SW 1271 (cell line): ENCODE data around the gene DAB2IP.

Experiments used
- DNase-seq, 2 experiments: peaks; one replicate each; lab custom pipeline; 2025; lab: John Stamatoyannopoulos, UW

The DAB2IP gene

DNA sequence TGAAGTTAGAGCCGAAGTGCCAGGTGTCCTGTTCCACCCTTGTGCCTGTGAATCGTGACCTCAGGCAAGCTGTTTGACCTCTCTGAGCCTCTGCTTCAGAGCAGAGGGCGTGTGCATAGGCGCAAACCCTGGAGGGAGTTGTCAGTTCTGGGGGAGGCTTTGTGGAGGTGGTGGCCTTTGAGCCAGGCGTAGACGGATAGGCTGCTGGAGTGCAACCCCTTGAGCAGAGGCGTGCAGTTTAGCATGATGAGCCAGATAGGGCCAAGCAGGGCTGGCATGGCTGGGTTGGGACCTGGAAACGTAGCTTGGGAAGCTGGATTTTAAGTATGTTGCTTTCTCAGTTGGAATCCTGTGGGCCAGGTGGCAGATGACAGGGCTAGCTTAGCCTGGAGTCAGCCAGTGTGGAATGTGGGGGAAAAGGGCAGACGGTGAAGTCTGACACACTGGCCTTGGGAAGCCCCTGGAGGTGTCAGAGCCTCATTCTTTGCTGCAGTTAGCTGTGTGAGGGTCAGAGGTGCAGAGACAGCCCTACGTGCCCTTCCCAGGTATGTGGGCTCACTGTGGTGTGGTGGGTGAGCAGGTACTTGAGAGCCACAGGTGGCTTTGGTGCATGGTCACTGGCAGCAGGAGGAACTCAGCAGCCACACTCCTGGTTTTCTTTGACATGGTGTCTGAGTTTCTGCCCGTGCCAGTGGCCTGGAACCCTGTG, 93.4 kb downstream of the DAB2IP start:
- no peak for DNase-seq

DNA sequence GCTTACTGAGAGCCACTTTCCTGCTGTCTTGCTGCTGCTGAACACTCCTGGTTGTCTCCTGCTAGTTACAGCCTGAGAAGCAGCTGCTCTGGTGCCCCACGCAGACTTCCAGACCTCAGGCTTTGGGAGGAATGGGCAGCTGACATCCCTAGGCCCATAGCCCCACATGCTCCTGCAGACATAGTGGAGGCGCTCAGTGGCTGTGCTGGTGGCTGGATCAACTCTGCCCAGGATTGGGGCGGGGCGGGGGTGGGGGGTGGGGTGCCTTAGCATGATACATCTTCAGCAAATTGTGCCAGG, 93.9 kb downstream of the DAB2IP start:
- DNase-seq: no peak

- no peak for DNase-seq
These were observed 95.0 kb downstream of the DAB2IP start for GRCh38 chr9:121746411-121746810.

- DNase-seq: no peak
These were observed 95.4 kb downstream of the DAB2IP start for GRCh38 chr9:121746866-121747265.

DNA sequence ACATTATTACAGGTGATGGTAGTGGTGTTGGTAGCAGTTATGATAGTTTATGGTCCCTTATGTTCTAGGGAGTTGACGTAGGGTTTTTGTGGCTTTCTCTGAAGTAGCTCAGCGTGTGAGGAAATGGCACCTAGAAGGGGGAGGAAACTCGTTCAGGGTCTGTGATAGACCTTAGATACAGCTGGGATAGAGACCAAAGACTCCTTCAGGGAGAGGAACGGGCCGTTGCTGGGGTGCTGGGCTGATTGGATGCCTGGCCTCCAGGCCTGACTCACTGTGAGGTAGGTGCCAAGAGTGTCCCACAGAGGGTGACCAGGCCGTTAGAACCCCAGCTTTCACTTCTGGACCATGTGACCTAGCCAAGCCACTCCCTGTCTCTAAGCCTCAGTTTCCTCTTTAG, 96.6 kb downstream of the DAB2IP start:
- DNase-seq: no peak

- no peak for DNase-seq
These were observed 97.4 kb downstream of the DAB2IP start for GRCh38 chr9:121748727-121749423.

GRCh38 chr9:121749614-121750013, 98.2 kb downstream of the DAB2IP start:
- no peak for DNase-seq

DNA sequence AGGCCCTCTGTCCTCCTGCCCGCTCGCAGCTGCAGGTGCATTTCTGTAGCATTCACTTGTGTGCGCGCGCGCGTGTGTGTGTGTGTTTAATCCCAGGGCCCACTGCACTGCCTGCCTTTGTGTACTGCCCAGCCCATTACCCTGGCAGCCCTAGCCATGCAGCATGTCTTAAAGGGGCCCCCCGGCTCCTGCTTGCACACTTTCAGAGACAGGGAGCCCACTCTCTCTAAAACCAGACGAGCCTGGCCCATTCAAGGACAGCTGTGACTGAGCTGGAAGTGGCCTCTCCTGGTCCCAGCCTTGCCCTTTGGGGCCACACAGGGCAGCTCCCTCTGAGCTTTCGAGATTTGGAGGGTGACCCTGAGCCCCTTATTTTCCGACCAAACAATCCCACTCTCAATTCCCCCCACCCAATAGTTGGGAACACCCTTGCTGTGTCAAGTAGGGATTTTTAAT, 98.9 kb downstream of the DAB2IP start:
- DNase-seq: no peak

DNA sequence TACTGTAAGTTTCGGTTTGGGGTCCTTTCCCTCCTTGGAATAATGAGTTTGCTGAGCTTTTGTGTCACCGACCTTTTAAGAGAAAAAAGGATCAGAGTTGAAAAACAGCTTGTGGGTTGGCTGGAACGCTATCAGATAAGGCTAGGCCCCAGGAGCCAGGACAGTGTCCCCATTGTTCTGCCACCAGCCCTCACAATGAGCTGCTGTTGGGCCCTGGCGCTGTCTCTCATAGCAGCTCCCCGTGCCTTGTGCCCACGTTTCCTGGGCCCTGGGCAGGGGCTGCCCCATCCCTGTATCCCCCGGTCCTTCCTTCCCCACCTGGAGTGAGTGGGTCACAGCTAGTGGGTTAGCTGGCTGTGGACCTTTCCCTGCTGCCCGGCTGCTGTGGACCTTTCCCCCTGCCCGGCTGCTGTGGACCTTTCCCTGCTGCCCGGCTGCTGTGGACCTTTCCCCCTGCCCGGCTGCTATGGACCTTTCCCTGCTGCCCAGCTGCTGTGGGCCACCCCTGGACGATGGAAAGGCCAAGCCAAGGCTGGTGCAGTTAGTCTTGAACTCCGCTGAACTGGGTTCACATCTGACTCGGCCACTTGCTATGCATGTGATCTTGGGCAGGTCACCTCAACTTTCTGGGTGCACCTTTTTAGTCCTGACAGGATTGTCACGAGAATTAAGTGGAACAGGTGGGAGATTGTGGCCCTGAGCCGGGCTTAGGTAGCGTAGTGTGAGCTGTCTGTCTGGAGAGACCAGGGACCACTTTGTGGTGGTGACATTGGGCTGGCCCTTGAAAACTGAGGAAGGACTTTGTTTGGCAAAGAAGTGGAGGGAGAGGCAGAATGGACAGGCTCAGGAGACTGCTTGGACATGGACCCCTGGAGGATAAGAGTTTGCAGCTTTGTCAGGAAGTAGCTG, 99.5 kb downstream of the DAB2IP start:
- no peak for DNase-seq

GRCh38 chr9:121751686-121752445, 100.4 kb downstream of the DAB2IP start:
- DNase-seq: no peak

GRCh38 chr9:121752929-121753328, 101.5 kb downstream of the DAB2IP start:
- no peak for DNase-seq

DNA sequence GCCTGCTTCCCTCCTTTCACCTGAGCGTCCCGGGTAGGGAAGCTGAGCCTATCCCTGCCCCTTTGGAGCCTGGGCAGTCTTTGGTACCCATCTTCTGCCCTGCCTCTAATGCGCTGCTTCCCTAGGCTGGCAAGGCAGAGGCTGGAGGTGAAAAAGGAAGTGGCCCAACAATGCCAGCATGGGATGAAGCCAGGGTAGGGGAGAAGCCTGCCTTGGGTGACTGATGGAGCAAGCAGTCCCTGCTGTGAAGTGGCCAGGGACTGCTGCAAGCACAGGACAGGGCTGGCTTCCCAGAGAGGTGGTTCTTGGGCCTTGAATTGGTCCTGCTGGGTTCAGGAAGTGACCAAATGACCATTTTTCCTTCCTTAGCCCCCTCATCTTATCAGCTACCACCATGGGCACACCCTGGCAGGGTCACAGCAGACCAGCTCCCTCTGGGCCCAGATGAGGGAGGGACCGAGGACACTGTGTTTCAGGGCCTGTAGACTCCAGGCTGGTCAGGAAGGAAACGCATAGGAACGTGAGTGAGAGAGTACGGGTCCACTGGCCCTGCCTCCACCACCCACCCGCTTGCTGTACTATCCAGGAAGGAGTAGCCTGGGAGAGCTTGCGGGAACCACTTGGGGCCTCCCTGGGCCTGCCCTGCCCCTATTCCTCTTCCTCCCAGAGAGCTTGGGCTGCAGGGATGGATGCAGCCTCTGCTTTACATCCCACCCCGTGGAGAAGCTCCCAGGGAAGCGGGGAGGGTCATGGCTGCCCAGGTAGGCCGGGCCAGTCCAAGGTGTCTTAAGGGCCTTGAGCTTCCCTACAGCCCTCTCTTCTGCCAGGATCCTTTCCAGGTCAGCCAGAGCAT, 102.6 kb downstream of the DAB2IP start:
- no peak for DNase-seq

DNA sequence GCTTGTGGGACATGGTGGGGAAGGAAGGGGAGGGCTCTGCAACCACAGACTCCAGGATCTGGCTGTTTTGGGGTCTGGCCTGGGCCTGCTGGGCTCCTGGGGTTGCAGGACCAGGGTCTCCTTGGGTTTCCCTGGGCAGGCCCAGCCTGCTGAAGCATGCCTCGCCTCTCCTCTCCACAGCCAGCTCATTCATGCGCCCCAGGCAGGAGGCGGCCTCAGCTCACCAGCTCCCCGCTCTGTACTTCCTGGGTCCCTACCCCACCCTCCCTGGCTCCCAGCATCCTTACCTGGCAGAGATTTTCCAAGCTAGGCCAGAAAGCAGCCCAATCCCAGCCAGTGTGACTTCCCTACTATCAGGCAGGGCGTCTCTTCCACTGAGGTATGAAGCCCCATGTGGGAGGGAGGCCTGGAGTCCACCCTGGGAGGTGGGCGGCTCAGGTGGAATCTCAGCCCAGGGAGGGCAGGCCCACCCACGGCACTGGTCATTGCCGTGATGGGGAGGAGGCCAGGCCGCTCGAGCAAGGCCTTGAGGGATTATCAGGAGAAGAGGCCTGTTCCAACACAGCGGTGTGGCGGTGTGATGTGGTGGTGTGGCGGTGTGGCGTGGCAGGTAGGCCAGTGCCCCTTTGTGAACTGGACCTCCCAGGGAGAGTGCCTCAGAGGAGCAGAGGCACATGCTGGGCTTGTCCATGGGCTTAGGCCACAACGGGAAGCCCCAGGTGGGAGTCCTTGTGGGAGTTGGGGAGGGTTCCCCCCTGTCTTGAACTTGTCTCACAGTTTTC, 103.4 kb downstream of the DAB2IP start:
- DNase-seq: no peak

DNA sequence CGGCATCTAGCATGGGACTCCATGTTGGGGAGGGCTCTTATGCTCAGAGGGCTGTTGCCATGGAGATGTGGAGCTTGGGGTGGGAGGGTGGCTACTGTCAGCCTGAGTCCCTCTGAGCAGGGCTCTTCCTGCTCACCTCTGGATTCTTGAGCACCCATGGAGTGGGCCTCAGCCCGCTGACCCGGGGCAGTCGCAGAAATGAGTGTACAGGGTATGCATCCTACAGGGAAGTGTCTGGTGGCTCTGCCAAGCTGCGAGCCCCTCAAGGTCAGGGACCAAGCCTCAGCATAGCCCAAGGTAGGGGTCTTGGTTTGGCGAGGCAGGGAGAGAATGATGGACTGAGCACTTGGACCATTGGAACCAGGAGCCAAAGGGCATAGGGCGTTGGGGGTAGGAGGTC, 104.1 kb downstream of the DAB2IP start:
- no peak for DNase-seq

- no peak for DNase-seq
These were observed 105.2 kb downstream of the DAB2IP start for GRCh38 chr9:121756474-121757280.

GRCh38 chr9:121757281-121757585, 105.8 kb downstream of the DAB2IP start:
- DNase-seq: no peak

DNA sequence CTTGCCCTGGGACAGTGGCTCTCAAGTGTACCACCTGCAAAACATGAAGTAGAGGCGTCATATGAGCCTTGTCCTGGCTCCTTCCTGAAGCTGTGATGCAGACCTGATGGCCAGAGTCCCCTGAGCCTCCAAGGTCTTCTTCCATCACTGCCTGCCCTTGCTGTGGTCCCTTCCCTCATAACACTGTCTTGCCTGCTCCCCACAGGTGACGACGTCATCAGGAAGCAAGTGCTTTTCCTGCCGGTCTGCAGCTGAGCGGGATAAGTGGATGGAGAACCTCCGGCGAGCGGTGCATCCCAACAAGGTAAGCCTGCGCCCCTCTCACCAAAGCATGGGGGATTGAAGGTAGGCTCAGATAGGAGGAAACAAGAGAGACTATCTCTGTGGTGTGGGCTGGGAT, 107.3 kb downstream of the DAB2IP start:
- DNase-seq: no peak

DNA sequence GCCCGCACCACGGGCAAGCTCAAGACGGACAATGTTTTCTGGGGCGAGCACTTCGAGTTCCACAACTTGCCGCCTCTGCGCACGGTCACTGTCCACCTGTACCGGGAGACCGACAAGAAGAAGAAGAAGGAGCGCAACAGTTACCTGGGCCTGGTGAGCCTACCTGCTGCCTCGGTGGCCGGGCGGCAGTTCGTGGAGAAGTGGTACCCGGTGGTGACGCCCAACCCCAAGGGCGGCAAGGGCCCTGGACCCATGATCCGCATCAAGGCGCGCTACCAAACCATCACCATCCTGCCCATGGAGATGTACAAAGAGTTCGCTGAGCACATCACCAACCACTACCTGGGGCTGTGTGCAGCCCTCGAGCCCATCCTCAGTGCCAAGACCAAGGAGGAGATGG, 108.6 kb downstream of the DAB2IP start:
- DNase-seq: no peak

DNA sequence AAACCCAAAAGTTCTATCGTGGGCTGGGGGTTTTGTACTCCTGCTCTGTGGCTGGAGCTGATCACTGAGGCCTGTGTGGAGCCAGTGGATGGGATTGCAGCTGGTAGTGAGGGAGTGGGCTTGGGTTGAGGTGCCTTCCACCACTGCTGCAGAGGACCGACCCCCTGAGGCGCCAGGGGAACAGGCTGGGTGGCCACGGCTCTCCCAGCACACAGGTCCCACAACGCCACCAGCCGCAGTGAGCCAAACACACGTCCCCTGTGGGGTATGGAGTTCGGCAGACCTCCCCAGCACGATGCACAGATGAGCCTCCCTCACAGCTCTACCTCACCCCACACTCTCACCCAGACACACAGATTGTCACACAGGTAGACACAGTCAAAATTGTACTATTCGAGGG, 109.1 kb downstream of the DAB2IP start:
- DNase-seq: no peak

- DNase-seq: no peak
These were observed 111.7 kb downstream of the DAB2IP start for GRCh38 chr9:121763131-121763530.
